Measurements from ENCODE around the gene RNF39. TPM values are rescaled to one million over a fixed set of nuclear protein-coding genes. Genes with fewer than 3 reads are reported as not detected.
A peak's percentile ranks its signal among the peaks of the same experiment; 100 is the strongest.

RNF39 gene
- total RNA-seq, 2 donors from 2014 or later, result not detected

- Mint-ChIP-seq H3K9me3 (no peaks in the 10 kb centered on the region), H3K27ac (no peak overlapping the region), H3K4me1 (ENCODE audit: low read depth) (no peaks in the 10 kb centered on the region), H3K27me3 (ENCODE audit: low read depth) (peaks cover 51% of the 10 kb centered on the region), H3K4me3 (no peak overlapping the region), H3K36me3 (ENCODE audit: insufficient read depth in 2 of 2) (peaks cover 0 to 2% of the 10 kb centered on the region in 2 donors)
- DNase-seq (no peak), ATAC-seq (replicated peaks in 1 of 2) (no peak)
Measured at GRCh38 chr6:30087876-30088275, 12.3 kb upstream of the RNF39 start.

- ATAC-seq (replicated peaks in 1 of 2) (no peak), DNase-seq (no peak)
- H3K27me3 Mint-ChIP-seq (ENCODE audit: low read depth), result peaks cover 46% of the 10 kb centered on the region
- H3K4me1 Mint-ChIP-seq (ENCODE audit: low read depth), result peaks cover 36% of the 10 kb centered on the region
- no peak overlapping the region for H3K4me3 Mint-ChIP-seq
- H3K27ac Mint-ChIP-seq, result no peak overlapping the region
- peaks cover 0 to 2% of the 10 kb centered on the region in 2 donors for H3K36me3 Mint-ChIP-seq (ENCODE audit: insufficient read depth in 2 of 2)
- H3K9me3 Mint-ChIP-seq, result no peaks in the 10 kb centered on the region
Measured at GRCh38 chr6:30077218-30077617, 1.6 kb upstream of the RNF39 start.

DNA sequence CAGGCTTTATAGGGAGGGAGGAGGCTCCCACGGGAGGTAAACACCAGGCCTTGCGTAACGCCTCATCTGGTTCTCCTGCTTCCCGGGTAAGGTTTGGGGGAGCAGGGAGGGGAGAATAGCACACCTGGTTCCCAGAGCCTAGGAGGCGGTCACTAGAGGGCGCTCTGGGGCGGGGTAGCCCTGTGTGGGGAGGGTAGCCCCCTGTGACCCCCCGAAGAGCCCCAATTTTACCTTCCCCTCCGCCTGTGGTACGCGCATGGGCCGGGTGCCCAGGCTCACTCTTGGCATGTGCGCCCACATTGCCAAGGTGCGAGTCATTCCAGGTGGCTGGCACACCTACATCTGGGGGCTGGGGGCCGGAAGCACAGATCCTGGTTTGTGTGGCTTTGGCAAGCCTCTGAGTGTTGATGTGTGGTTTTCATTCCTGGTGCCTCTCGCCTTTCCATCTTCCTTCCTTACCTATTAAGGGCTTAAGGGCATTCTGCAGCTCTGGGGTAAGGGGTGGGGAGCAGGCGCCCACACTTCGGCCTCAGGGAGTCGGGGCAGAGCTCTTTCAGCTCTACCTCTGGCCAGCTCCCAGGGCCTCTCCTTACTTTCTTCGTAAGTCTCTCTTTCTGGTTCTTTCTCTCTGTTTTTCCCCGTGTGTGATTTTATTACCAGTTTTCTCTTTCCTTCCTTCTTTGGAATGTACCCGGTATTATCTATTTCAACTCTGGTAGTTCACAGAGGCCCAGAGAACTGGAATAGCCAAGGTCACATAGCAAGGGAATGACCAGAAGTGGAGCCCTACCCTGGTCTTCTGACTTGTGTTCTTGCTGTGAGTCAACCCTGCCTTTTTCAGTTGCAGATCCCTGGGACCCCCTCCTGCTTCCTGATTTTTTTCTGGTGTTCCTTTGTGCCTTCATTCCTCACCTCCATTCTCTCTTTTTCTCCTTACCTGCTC is 492 bp upstream of the RNF39 start:
- Mint-ChIP-seq H3K4me3 (peak overlapping the region; percentile 80 to 82), H3K36me3 (ENCODE audit: insufficient read depth in 2 of 2) (peaks cover 0 to 2% of the 10 kb centered on the region in 2 donors), H3K27me3 (ENCODE audit: low read depth) (peaks cover 56% of the 10 kb centered on the region), H3K4me1 (ENCODE audit: low read depth) (peaks cover 44% of the 10 kb centered on the region), H3K9me3 (no peaks in the 10 kb centered on the region), H3K27ac (no peak overlapping the region)
- ATAC-seq (replicated peaks in 1 of 2), result peak; percentile 29 to 38
- peak; percentile 35 to 46 for DNase-seq

GRCh38 chr6:30074331-30075093 is 1.1 kb downstream of the RNF39 start:
- H3K9me3 Mint-ChIP-seq, result no peaks in the 10 kb centered on the region
- peaks cover 54% of the 10 kb centered on the region for H3K4me1 Mint-ChIP-seq (ENCODE audit: low read depth)
- H3K4me3 Mint-ChIP-seq, result peak overlapping the region; percentile 82
- no peak for DNase-seq
- H3K27me3 Mint-ChIP-seq (ENCODE audit: low read depth), result peaks cover 68% of the 10 kb centered on the region
- peak in 1 of 2 donors; percentile 48 for ATAC-seq (replicated peaks in 1 of 2)
- H3K27ac Mint-ChIP-seq, result no peak overlapping the region
- H3K36me3 Mint-ChIP-seq (ENCODE audit: insufficient read depth in 2 of 2), result peaks cover 3 to 9% of the 10 kb centered on the region in 2 donors

GRCh38 chr6:30073489-30074235 is 1.9 kb downstream of the RNF39 start:
- Mint-ChIP-seq H3K4me1 (ENCODE audit: low read depth) (peaks cover 55% of the 10 kb centered on the region), H3K27ac (no peak overlapping the region), H3K4me3 (peak overlapping the region; percentile 82), H3K27me3 (ENCODE audit: low read depth) (peaks cover 68% of the 10 kb centered on the region), H3K9me3 (no peaks in the 10 kb centered on the region), H3K36me3 (ENCODE audit: insufficient read depth in 2 of 2) (peaks cover 3 to 9% of the 10 kb centered on the region in 2 donors)
- DNase-seq (no peak), ATAC-seq (replicated peaks in 1 of 2) (no peak)

DNA sequence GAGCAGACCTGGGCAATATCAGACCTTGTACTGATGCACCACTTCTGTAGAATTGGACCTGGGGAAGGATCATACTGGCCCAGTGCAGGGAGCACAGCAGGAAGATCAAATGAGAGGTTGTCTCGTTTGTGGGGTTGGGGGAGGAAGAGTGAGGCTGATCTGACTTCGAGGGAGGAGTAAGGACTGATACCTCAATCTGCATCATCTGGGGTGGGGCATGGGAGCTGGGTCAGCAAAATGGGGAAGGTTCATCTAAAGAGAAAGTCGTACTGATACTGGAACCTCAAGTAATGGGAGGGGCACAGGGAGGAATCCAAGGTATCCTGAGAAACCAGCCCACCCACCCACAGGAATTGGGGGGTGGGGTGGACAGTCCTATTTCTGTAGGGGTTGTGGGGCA is 3.7 kb downstream of the RNF39 start:
- peaks cover 65% of the 10 kb centered on the region for H3K4me1 Mint-ChIP-seq (ENCODE audit: low read depth)
- H3K27ac Mint-ChIP-seq, result no peak overlapping the region
- no peak for DNase-seq
- peaks cover 5 to 9% of the 10 kb centered on the region in 2 donors for H3K36me3 Mint-ChIP-seq (ENCODE audit: insufficient read depth in 2 of 2)
- peak overlapping the region in 1 of 2 donors; percentile 50 for H3K4me3 Mint-ChIP-seq
- no peak for ATAC-seq (replicated peaks in 1 of 2)
- peaks cover 68% of the 10 kb centered on the region for H3K27me3 Mint-ChIP-seq (ENCODE audit: low read depth)
- no peaks in the 10 kb centered on the region for H3K9me3 Mint-ChIP-seq

DNA sequence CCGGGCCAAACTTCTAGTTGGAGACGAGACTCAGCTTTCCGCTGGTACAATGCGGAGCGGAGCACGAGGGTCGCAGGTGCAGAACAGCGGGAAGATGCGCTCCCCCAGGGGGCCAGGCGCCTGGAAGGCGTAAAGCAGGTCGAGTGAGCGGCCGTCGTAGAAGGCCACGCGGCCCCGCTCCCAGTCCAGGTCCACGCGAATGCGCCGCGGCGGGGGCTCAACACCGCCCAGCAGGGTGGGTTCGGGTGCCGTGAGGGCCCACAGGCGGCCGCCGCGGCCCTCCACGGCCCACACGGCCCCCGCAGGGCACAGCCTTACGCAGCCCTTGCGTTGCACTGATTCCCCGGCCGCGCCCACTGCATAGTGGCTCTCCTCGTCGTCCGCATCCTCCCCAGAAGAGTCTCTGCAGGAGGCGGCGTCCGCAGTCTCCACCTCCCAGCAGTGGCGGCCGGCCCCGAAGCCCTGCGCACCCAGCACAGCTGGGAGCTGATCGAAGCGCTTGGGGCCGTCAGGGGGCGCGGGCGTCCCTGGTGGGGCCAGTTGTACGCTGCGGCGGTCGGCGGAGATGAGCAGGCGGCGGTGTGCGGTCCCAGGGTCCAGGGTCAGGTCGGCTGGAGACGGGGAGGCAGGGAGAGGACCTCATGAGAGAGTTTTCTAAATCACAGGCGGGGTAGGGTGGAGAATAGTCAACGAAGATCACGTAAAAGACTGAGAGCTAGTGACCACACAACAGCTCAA is 4.3 kb downstream of the RNF39 start:
- Mint-ChIP-seq H3K4me3 (peak overlapping the region in 1 of 2 donors; percentile 67), H3K9me3 (no peaks in the 10 kb centered on the region), H3K4me1 (ENCODE audit: low read depth) (peaks cover 61% of the 10 kb centered on the region), H3K27ac (no peak overlapping the region), H3K36me3 (ENCODE audit: insufficient read depth in 2 of 2) (peaks cover 5 to 9% of the 10 kb centered on the region in 2 donors), H3K27me3 (ENCODE audit: low read depth) (peaks cover 61% of the 10 kb centered on the region)
- ATAC-seq (replicated peaks in 1 of 2), result no peak
- peak in 1 of 2 donors; percentile 45 for DNase-seq

DNA sequence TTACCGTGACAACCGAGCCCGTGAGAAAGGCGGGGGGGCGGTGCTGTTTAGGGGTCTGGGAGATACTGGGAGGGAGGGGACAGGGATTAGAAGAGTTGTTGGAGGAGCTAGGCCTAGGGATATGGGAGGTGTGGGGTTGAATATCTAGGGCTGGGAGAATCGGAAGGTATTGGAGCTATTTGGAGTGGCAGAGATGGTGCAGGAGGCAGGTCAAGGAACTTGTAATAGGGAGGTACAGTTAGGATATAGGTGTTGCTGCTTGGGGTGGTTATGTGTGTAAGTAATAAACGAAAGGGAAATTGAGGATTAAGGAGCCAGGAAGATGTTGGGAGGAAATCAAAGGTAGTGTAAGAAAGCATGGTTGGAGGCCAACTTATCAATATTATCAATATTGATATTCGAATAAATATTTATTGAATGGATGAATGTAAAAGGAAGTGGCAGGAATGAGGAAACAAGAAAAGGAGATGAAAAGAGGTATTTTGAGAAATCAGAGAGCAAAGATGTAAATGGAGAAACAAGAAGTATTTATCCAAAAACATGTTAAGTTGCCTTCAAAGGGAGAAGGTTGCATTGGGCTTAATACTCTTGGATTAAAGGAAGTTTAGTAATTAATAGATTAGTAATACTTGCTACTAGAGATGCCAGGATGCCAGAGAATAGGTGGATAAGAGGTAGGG is 8.0 kb downstream of the RNF39 start:
- no peak for DNase-seq
- Mint-ChIP-seq H3K9me3 (peaks cover 0 to 1% of the 10 kb centered on the region in 2 donors), H3K4me1 (ENCODE audit: low read depth) (peaks cover 52% of the 10 kb centered on the region), H3K36me3 (ENCODE audit: insufficient read depth in 2 of 2) (peaks cover 10 to 20% of the 10 kb centered on the region in 2 donors), H3K27me3 (ENCODE audit: low read depth) (peaks cover 26% of the 10 kb centered on the region), H3K27ac (peak overlapping the region; percentile 85), H3K4me3 (peak overlapping the region; percentile 93 to 99)
- ATAC-seq (replicated peaks in 1 of 2), result no peak

- Mint-ChIP-seq H3K27me3 (ENCODE audit: low read depth) (peaks cover 18% of the 10 kb centered on the region), H3K27ac (peak within 1 kb of the TSS; percentile 99), H3K4me1 (ENCODE audit: low read depth) (peaks cover 53% of the 10 kb centered on the region), H3K9me3 (peaks cover 0 to 1% of the 10 kb centered on the region in 2 donors), H3K36me3 (ENCODE audit: insufficient read depth in 2 of 2) (peaks cover 10 to 21% of the 10 kb centered on the region in 2 donors), H3K4me3 (peak within 1 kb of the TSS; percentile 93 to 99)
- DNase-seq (peak; percentile 98 to 99), ATAC-seq (replicated peaks in 1 of 2) (peak; percentile 98 to 99)
Measured at GRCh38 chr6:30066577-30067459, 8.8 kb downstream of the RNF39 start, which contains the start of gene PPP1R11. Gene PPP1R11 (plus strand): TSS chr6:30067198. CDS start chr6:30067411, 213 bp downstream.

DNA sequence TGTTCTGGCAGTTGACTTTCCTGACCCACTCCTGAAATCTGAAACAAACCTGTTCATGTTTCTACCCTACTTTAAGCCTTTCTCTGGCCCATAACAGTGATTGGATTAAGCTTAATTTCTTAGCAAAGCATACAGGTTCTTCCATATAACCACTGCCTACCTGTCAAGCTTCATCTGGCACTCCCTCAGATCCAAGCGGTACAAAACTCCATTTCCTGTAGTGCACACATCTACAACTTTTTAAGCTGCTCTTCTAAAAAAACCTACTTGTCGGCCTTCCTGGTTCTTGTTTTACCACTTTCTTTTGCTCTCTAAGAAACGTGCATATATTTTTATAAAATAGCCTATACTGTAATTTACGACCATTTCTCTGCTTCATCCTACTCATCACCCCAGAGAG is 9.5 kb downstream of the RNF39 start:
- peaks cover 50% of the 10 kb centered on the region for H3K4me1 Mint-ChIP-seq (ENCODE audit: low read depth)
- ATAC-seq (replicated peaks in 1 of 2) (no peak), DNase-seq (no peak)
- peaks cover 12% of the 10 kb centered on the region for H3K27me3 Mint-ChIP-seq (ENCODE audit: low read depth)
- peaks cover 15 to 26% of the 10 kb centered on the region in 2 donors for H3K36me3 Mint-ChIP-seq (ENCODE audit: insufficient read depth in 2 of 2)
- peak overlapping the region; percentile 93 to 99 for H3K4me3 Mint-ChIP-seq
- H3K9me3 Mint-ChIP-seq, result peaks cover 0 to 1% of the 10 kb centered on the region in 2 donors
- peak overlapping the region; percentile 99 for H3K27ac Mint-ChIP-seq

DNA sequence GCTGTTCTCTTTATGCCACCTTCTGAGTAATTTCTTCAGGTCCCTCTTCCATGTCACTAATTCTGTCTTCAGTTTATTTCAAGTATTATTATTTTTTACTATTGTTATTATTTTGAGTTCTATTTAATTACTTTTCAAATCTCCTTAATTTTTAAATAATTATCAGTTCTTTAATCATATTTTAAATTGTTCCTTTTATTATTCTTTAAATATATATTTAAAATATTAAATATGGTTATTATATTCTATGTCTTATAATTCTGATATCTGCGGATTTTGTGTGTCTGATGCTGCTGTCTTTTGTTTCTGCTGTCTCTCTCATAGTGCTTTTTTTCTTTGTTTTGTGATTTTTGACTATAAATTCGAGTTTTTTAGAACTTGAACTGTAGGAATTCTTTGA is 12.3 kb downstream of the RNF39 start:
- Mint-ChIP-seq H3K9me3 (peaks cover 0 to 1% of the 10 kb centered on the region in 2 donors), H3K27ac (peak overlapping the region; percentile 75), H3K27me3 (ENCODE audit: low read depth) (no peaks in the 10 kb centered on the region), H3K36me3 (ENCODE audit: insufficient read depth in 2 of 2) (peaks cover 12 to 19% of the 10 kb centered on the region in 2 donors), H3K4me1 (ENCODE audit: low read depth) (peaks cover 43% of the 10 kb centered on the region), H3K4me3 (peak overlapping the region; percentile 14 to 66)
- no peak for ATAC-seq (replicated peaks in 1 of 2)
- DNase-seq, result no peak

Data from activated T-cell treated with anti-CD3 and anti-CD28 coated beads, Interleukin-2, amount 50 U/mL, for 72 hours (primary cell).